Upper lobe of left lung (tissue), 6 donors: Measurements from ENCODE around the gene STXBP6. TPM values are rescaled to one million over a fixed set of nuclear protein-coding genes. Genes with fewer than 3 reads are reported as not detected.

ENCODE experiments used
- ATAC-seq, 2 donors: fragments of 200-7000 bp; cut with Tn5 transposase; one replicate each; pipeline ENCODE4 v1.9.1; 2022; ENCODE audit warnings: mild to moderate bottlenecking in 2 of 2, moderate library complexity in 2 of 2; ENCODE audit not compliant: low FRiP score in 2 of 2
- DNase-seq, 2 donors: peaks; one replicate each; pipeline ENCODE4 v3.0.0-alpha.2; 2019 to 2020
- H3K27ac ChIP-seq, 4 donors: fragments of 200-600 bp; sonication (generic); one replicate each; pipeline ENCODE4 v1.5.1; 2016 to 2019
- H3K27me3 ChIP-seq, 4 donors: fragments of 200-600 bp; sonication (generic); one replicate each; pipeline ENCODE4 v1.5.1; 2017 to 2019
- H3K36me3 ChIP-seq, 4 donors: fragments of 200-600 bp; sonication (generic); one replicate each; pipeline ENCODE4 v1.5.1; 2016 to 2019
- H3K4me1 ChIP-seq, 4 donors: fragments of 200-600 bp; sonication (generic); one replicate each; pipeline ENCODE4 v1.5.1; 2018 to 2019
- H3K4me3 ChIP-seq, 4 donors: fragments of 200-600 bp; sonication (generic); one replicate each; pipeline ENCODE4 v1.5.1; 2017 to 2019; ENCODE audit warnings: mild to moderate bottlenecking in 2 of 4, moderate library complexity in 1 of 4
- H3K9me3 ChIP-seq, 4 donors: fragments of 200-600 bp; sonication (generic); one replicate each; pipeline ENCODE4 v1.5.1; 2018 to 2019
- EP300 ChIP-seq, 4 donors: sonication (generic); formaldehyde crosslinking; IDR thresholded peaks; one replicate each; pipeline ENCODE4 v1.5.1; 2017; ENCODE audit warnings: antibody characterized with exemption in 4 of 4, control low read depth in 2 of 4
- POLR2A ChIP-seq, 4 donors: fragments of 450-650 bp; IDR thresholded peaks; one replicate each; pipeline ENCODE4 v1.5.1; 2016 to 2017; ENCODE audit warnings: antibody characterized with exemption in 4 of 4, mild to moderate bottlenecking in 2 of 4
- POLR2AphosphoS5 ChIP-seq, 2 donors: sonication (generic); formaldehyde crosslinking; IDR thresholded peaks; one replicate each; pipeline ENCODE4 v1.5.1; 2017; ENCODE audit warnings: antibody characterized with exemption in 2 of 2
- WGBS, 2 donors: methylation state at CpG; one replicate each; pipeline ENCODE4 v1.1.5; 2017 to 2018; 5-methylcytosine and 5-hydroxymethylcytosine counted together
- total RNA-seq, 6 donors: library from RNA; depleted of rRNA in 4 of 6; stranded (reverse); fragments of >200 nt in 4 of 6; gene quantifications; one replicate each; pipeline versions ENCODE4 v1.1.0 to v1.2.1, GENCODE V29; 2016 to 2021
- TF ChIP-seq, protein P1 (sequence below), 6 experiments: fragments of 450-650 bp in 4 of 6; fragments of 200-600 bp in 2 of 6; sonication (generic) in 2 of 6; IDR thresholded peaks; one replicate each; pipeline ENCODE4 v1.5.1; 2016 to 2019; ENCODE audit warnings: antibody characterized with exemption in 6 of 6
- donor health status: DM: no; HTN: no; CAD: no; lungs with moderate emphysema.
- donor health status: DM: no; HTN: yes; CAD: no; lungs with severe emphysema.

The STXBP6 gene
- total RNA-seq, 6 donors from 2014 or later = 13.6 to 38.3 (median 23.7) TPM

GRCh38 chr14:24833385-24833784, 216.6 kb downstream of the STXBP6 start:
- Histone ChIP-seq H3K27me3 (no peaks in the 10 kb centered on the region), H3K36me3 (no peaks in the 10 kb centered on the region), H3K4me1 (no peaks in the 10 kb centered on the region), H3K27ac (no peak overlapping the region), H3K9me3 (no peaks in the 10 kb centered on the region), H3K4me3 (no peak overlapping the region)
- DNase-seq (no peak), ATAC-seq (no peak)
- TF ChIP-seq EP300 (IDR thresholded peaks at IDR 0.05) (no peak), POLR2A (IDR thresholded peaks at IDR 0.05) (no peak)
- TF ChIP-seq, protein P1, sequence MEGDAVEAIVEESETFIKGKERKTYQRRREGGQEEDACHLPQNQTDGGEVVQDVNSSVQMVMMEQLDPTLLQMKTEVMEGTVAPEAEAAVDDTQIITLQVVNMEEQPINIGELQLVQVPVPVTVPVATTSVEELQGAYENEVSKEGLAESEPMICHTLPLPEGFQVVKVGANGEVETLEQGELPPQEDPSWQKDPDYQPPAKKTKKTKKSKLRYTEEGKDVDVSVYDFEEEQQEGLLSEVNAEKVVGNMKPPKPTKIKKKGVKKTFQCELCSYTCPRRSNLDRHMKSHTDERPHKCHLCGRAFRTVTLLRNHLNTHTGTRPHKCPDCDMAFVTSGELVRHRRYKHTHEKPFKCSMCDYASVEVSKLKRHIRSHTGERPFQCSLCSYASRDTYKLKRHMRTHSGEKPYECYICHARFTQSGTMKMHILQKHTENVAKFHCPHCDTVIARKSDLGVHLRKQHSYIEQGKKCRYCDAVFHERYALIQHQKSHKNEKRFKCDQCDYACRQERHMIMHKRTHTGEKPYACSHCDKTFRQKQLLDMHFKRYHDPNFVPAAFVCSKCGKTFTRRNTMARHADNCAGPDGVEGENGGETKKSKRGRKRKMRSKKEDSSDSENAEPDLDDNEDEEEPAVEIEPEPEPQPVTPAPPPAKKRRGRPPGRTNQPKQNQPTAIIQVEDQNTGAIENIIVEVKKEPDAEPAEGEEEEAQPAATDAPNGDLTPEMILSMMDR (IDR thresholded peaks at IDR 0.05) = no peak
- 49 to 71% methylated on average over 1 of the region's 1 CpG for WGBS, 2 donors

- Histone ChIP-seq H3K4me3 (no peak overlapping the region), H3K36me3 (no peaks in the 10 kb centered on the region), H3K27ac (no peak overlapping the region), H3K27me3 (no peaks in the 10 kb centered on the region), H3K4me1 (no peaks in the 10 kb centered on the region), H3K9me3 (no peaks in the 10 kb centered on the region)
- TF ChIP-seq POLR2AphosphoS5 (IDR thresholded peaks at IDR 0.05) = no peak
- no peak for ATAC-seq
- no peak for DNase-seq
- WGBS, 2 donors = 82 to 83% methylated on average over 4 of the region's 4 CpGs
Measured at GRCh38 chr14:24831677-24832076, 218.3 kb downstream of the STXBP6 start.

GRCh38 chr14:24829862-24830261, 220.1 kb downstream of the STXBP6 start:
- ATAC-seq = no peak
- 64 to 85% methylated on average over 2 of the region's 2 CpGs for WGBS, 2 donors

DNA sequence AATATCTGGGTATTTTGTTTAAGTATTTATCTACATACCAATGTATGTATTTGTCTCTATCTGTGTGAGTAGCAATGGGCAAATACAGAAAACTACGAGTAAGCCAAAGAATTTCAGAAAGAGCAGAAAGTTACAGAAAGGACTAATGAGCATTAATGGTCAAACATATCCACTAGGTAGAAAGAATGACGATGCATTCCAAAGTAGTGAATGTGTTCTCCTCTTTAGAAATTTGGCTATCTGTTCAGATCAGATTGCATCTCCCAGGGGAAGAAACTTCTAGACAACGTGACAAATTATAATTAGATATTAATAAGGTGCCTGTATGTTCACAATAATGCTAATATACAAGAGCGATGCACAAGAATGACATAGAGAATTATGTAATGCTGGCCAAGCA, 221.5 kb downstream of the STXBP6 start:
- DNase-seq (no peak), ATAC-seq (no peak)
- 70 to 80% methylated on average over 4 of the region's 4 CpGs for WGBS, 2 donors
- Histone ChIP-seq H3K27me3 (no peaks in the 10 kb centered on the region), H3K27ac (no peak overlapping the region), H3K9me3 (no peaks in the 10 kb centered on the region), H3K36me3 (peaks cover 0 to 4% (median 0%) of the 10 kb centered on the region in 4 donors), H3K4me1 (no peaks in the 10 kb centered on the region), H3K4me3 (no peak overlapping the region)
- TF ChIP-seq, protein P1 (IDR thresholded peaks at IDR 0.05) = no peak
- no peak for TF ChIP-seq POLR2A (IDR thresholded peaks at IDR 0.05)
- no peak for TF ChIP-seq POLR2AphosphoS5 (IDR thresholded peaks at IDR 0.05)

More at GRCh38 chr14:24829862-24830261, 220.1 kb downstream of the STXBP6 start:
- TF ChIP-seq EP300 (IDR thresholded peaks at IDR 0.05) = no peak
- TF ChIP-seq, protein P1 (IDR thresholded peaks at IDR 0.05) = no peak
- TF ChIP-seq POLR2AphosphoS5 (IDR thresholded peaks at IDR 0.05) = no peak
- no peak for TF ChIP-seq POLR2A (IDR thresholded peaks at IDR 0.05)
- H3K4me1 ChIP-seq = no peaks in the 10 kb centered on the region
- H3K36me3 ChIP-seq = peaks cover 0 to 2% (median 0%) of the 10 kb centered on the region in 4 donors
- H3K27ac ChIP-seq = no peak overlapping the region
- no peaks in the 10 kb centered on the region for H3K27me3 ChIP-seq
- no peak overlapping the region for H3K4me3 ChIP-seq
- DNase-seq = no peak
- H3K9me3 ChIP-seq = no peaks in the 10 kb centered on the region

DNA sequence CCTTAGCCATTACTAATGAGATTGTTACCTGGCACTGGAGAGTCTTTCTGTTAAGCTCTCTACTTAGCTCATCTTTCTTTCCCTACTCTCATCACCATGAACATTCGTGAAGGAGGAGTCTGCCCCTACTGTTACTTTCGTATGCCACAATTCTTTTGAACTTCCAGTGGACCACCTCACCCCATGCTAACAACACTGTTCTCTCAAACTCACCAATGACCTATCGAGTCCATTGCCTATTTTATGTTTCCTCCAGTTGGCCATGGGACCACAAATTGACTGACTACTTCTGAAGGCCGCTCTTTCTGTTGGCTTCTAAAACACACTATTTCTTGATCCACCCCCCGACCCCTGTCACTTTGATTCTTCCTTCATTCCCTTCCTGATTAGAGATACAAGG, 223.6 kb downstream of the STXBP6 start:
- 90 to 94% methylated on average over 5 of the region's 5 CpGs for WGBS, 2 donors
- no peak overlapping the region for H3K27ac ChIP-seq
- no peak overlapping the region for H3K4me3 ChIP-seq
- no peaks in the 10 kb centered on the region for H3K9me3 ChIP-seq
- peaks cover 0 to 4% (median 0%) of the 10 kb centered on the region in 4 donors for H3K36me3 ChIP-seq
- H3K27me3 ChIP-seq = no peaks in the 10 kb centered on the region
- TF ChIP-seq, protein P1 (IDR thresholded peaks at IDR 0.05) = no peak
- TF ChIP-seq POLR2A (IDR thresholded peaks at IDR 0.05) (no peak), POLR2AphosphoS5 (IDR thresholded peaks at IDR 0.05) (no peak), EP300 (IDR thresholded peaks at IDR 0.05) (no peak)
- no peak for ATAC-seq
- no peaks in the 10 kb centered on the region for H3K4me1 ChIP-seq
- no peak for DNase-seq
